Neuronal stem cell (in vitro differentiated cells): ENCODE measurements around the gene DUS2.

ENCODE experiments used
- DNase-seq: peaks from one replicate; pipeline ENCODE4 v3.0.0-alpha.2; 2013; ENCODE audit warnings: low spot score
- H2AFZ ChIP-seq: one replicate; pipeline ENCODE4 v1.6.1; 2013; ENCODE audit warnings: mild to moderate bottlenecking, low read length, inconsistent platforms
- H2AK5ac ChIP-seq: 2 replicates; pipeline ENCODE4 v1.6.1; 2013; ENCODE audit warnings: low read depth, mild to moderate bottlenecking, inconsistent platforms, low read length, moderate library complexity, mixed read lengths
- H2BK120ac ChIP-seq: 2 replicates; pipeline ENCODE4 v1.6.1; 2013; ENCODE audit warnings: low read depth, mild to moderate bottlenecking, inconsistent platforms, low read length, moderate library complexity, mixed read lengths
- H2BK12ac ChIP-seq: one replicate; pipeline ENCODE4 v1.6.1; 2013; ENCODE audit warnings: low read length, inconsistent platforms
- H2BK15ac ChIP-seq: 2 replicates; pipeline ENCODE4 v1.6.1; 2013; ENCODE audit warnings: mild to moderate bottlenecking, low read length, inconsistent platforms, mixed read lengths
- H2BK5ac ChIP-seq: one replicate; pipeline ENCODE4 v1.6.1; 2013; ENCODE audit warnings: inconsistent platforms, mild to moderate bottlenecking, low read length, moderate library complexity
- H3K14ac ChIP-seq: one replicate; pipeline ENCODE4 v1.6.1; 2013; ENCODE audit warnings: low read length, inconsistent platforms
- H3K18ac ChIP-seq: 2 replicates; pipeline ENCODE4 v1.6.1; 2013; ENCODE audit warnings: low read length, inconsistent platforms
- H3K23ac ChIP-seq: 2 replicates; pipeline ENCODE4 v1.6.1; 2013; ENCODE audit warnings: low read depth, mild to moderate bottlenecking, mixed read lengths, low read length, inconsistent platforms; ENCODE audit not compliant: poor library complexity
- H3K27ac ChIP-seq: replicated peaks from 3 replicates; pipeline ENCODE4 v1.5.1; 2013; ENCODE audit warnings: low read length, inconsistent platforms
- H3K27me3 ChIP-seq, 3 experiments: 2 replicates each; pipeline ENCODE4 v1.6.1; 2013; ENCODE audit warnings: low read length in 3 of 3, mild to moderate bottlenecking in 2 of 3, inconsistent platforms in 1 of 3, low read depth in 1 of 3, mixed read lengths in 1 of 3, moderate library complexity in 1 of 3; ENCODE audit not compliant: control insufficient read depth in 3 of 3, insufficient read depth in 3 of 3
- H3K36me3 ChIP-seq, 2 donors: replicated peaks in 1 of 2; 2 replicates each; pipeline ENCODE4 v1.6.1; 2013; ENCODE audit warnings: low read length in 2 of 2; ENCODE audit not compliant: control insufficient read depth in 2 of 2, insufficient read depth in 2 of 2
- H3K4ac ChIP-seq: 2 replicates; pipeline ENCODE4 v1.6.1; 2013; ENCODE audit warnings: inconsistent platforms, mild to moderate bottlenecking, low read length, moderate library complexity
- H3K4me1 ChIP-seq, 2 donors: 1 replicate in 1 of 2; 2 replicates in 1 of 2; pipeline ENCODE4 v1.6.1; 2013; ENCODE audit warnings: low read length in 2 of 2, low read depth in 1 of 2; ENCODE audit not compliant: control insufficient read depth in 2 of 2, insufficient read depth in 1 of 2
- H3K4me2 ChIP-seq: one replicate; pipeline ENCODE4 v1.6.1; 2013; ENCODE audit warnings: mild to moderate bottlenecking, low read length, inconsistent platforms; ENCODE audit not compliant: insufficient read depth, poor library complexity, severe bottlenecking
- H3K4me3 ChIP-seq, 2 donors: 2 replicates each; pipeline ENCODE4 v1.5.1; 2013; ENCODE audit warnings: low read length in 2 of 2, mild to moderate bottlenecking in 2 of 2, inconsistent platforms in 1 of 2, moderate library complexity in 1 of 2
- H3K79me1 ChIP-seq: one replicate; pipeline ENCODE4 v1.6.1; 2013; ENCODE audit warnings: low read depth, mild to moderate bottlenecking, inconsistent platforms, low read length, moderate library complexity
- H3K9ac ChIP-seq: one replicate; pipeline ENCODE4 v1.6.1; 2013; ENCODE audit warnings: mild to moderate bottlenecking, low read depth, low read length, inconsistent platforms; ENCODE audit not compliant: poor library complexity
- H3K9me3 ChIP-seq, 2 donors: replicated peaks in 1 of 2; 2 replicates each; pipeline versions ENCODE3 to v1.6.1; 2013; ENCODE audit warnings: low read length in 2 of 2, mild to moderate bottlenecking in 2 of 2, inconsistent platforms in 1 of 2, low read depth in 1 of 2, mixed read lengths in 1 of 2, moderate library complexity in 1 of 2; ENCODE audit not compliant: control insufficient read depth in 2 of 2, insufficient read depth in 1 of 2
- H4K8ac ChIP-seq: one replicate; pipeline ENCODE4 v1.6.1; 2013; ENCODE audit warnings: low read depth, mild to moderate bottlenecking, inconsistent platforms, low read length, moderate library complexity
- H4K91ac ChIP-seq: one replicate; pipeline ENCODE4 v1.6.1; 2013; ENCODE audit warnings: low read length, low read depth, mild to moderate bottlenecking, inconsistent platforms; ENCODE audit not compliant: poor library complexity
- WGBS, 2 donors: extraction: QIAGEN DNeasy Blood & Tissue Kit; methylation state at CpG; one replicate each; pipeline ENCODE4 v1.1.7; 2013; ENCODE audit warnings: missing lambda C conversion rate in 2 of 2, mixed read lengths in 1 of 2; ENCODE audit not compliant: insufficient read length in 2 of 2, insufficient replicate concordance in 1 of 2; ENCODE audit errors: extremely low coverage in 2 of 2; 5-methylcytosine and 5-hydroxymethylcytosine counted together

The DUS2 gene

DNA sequence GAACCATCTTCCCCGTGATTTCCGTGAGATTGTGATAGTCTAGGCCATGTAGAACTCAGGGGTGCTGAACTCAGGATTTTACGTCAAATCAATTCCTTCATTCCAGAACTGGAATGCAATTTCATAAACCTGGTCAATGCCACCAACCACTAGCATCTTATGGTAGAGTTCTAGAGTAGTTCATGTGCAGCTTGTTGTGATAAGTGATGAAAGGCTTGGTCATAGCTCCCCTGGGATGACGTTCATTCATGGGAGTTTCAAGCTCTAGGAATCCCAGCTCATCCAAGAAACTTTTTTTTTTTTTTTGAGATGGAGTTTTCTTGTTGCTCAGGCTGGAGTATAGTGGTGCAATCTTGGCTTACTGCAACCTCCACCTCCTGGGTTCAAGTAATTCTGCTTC lies 20.1 kb upstream of the DUS2 start:
- no peak overlapping the region for H3K14ac ChIP-seq
- H2AFZ ChIP-seq, result no peak overlapping the region
- H3K36me3 ChIP-seq, result no peaks in the 10 kb centered on the region
- no peak overlapping the region for H3K27ac ChIP-seq
- no peak overlapping the region for H3K4me3 ChIP-seq
- no peak overlapping the region for H4K8ac ChIP-seq
- H3K4me2 ChIP-seq, result no peak overlapping the region
- H4K91ac ChIP-seq, result no peak overlapping the region
- no peak overlapping the region for H2BK120ac ChIP-seq
- H3K27me3 ChIP-seq, result peaks cover 0 to 2% (median 0%) of the 10 kb centered on the region in 3 experiments
- H3K18ac ChIP-seq, result no peak overlapping the region
- no peak overlapping the region for H3K4ac ChIP-seq
- no peak overlapping the region for H2AK5ac ChIP-seq
- H2BK12ac ChIP-seq, result no peak overlapping the region
- no peak overlapping the region for H2BK15ac ChIP-seq
- no CpG with 5 or more reads among the region's 4 CpGs for WGBS, 2 donors
- no peaks in the 10 kb centered on the region for H3K79me1 ChIP-seq
- no peaks in the 10 kb centered on the region for H3K4me1 ChIP-seq
- no peak for DNase-seq
- no peak overlapping the region for H3K23ac ChIP-seq
- no peak overlapping the region for H3K9ac ChIP-seq
- H2BK5ac ChIP-seq, result no peak overlapping the region
- no peaks in the 10 kb centered on the region for H3K9me3 ChIP-seq

GRCh38 chr16:68005211-68005610 lies 17.9 kb upstream of the DUS2 start:
- H3K79me1 ChIP-seq, result no peaks in the 10 kb centered on the region
- H3K23ac ChIP-seq, result no peak overlapping the region
- no peaks in the 10 kb centered on the region for H3K27me3 ChIP-seq
- H2BK15ac ChIP-seq, result no peak overlapping the region
- DNase-seq, result no peak
- H3K4ac ChIP-seq, result no peak overlapping the region
- H2BK12ac ChIP-seq, result no peak overlapping the region
- peaks cover 0 to 3% of the 10 kb centered on the region in 2 donors for H3K4me1 ChIP-seq
- no CpG with 5 or more reads among the region's 9 CpGs for WGBS, 2 donors
- H4K8ac ChIP-seq, result no peak overlapping the region
- no peaks in the 10 kb centered on the region for H3K9me3 ChIP-seq
- H3K4me3 ChIP-seq, result no peak overlapping the region
- H3K4me2 ChIP-seq, result no peak overlapping the region
- H2BK5ac ChIP-seq, result no peak overlapping the region
- no peak overlapping the region for H2AK5ac ChIP-seq
- no peak overlapping the region for H3K9ac ChIP-seq
- H3K14ac ChIP-seq, result no peak overlapping the region
- no peak overlapping the region for H3K27ac ChIP-seq
- no peak overlapping the region for H3K18ac ChIP-seq
- no peaks in the 10 kb centered on the region for H3K36me3 ChIP-seq
- H2BK120ac ChIP-seq, result no peak overlapping the region
- H2AFZ ChIP-seq, result no peak overlapping the region
- H4K91ac ChIP-seq, result no peak overlapping the region

DNA sequence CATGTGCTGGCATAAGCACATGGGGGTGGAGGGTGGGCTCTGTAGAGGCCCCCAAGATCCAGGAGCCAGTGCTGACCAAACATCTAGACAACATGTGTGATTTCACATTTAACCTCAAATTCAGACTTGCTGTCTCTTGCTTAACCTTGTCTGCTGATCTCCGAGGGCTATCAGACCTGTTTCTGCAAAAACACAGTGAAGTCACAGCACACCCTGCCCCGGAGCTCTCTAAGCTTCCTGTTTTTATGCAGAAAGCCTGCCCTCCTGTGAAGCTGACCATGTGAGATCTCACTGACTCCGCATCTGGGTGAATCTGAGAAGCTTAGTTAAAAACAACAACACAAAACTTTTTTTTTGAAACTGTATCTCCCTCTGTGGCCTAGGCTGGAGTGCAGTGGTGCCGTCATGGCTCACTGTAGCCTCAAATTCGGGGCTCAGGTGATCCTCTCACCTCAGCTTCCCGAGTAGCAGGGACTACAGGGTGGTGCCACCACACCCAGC lies 17.2 kb upstream of the DUS2 start:
- Histone ChIP-seq H2AFZ (peak overlapping the region; percentile 14), H3K4me2 (no peak overlapping the region), H3K9ac (no peak overlapping the region), H3K4me1 (peaks cover 0 to 3% of the 10 kb centered on the region in 2 donors), H3K27ac (no peak overlapping the region), H4K91ac (no peak overlapping the region), H2BK15ac (no peak overlapping the region), H2AK5ac (no peak overlapping the region), H3K27me3 (no peaks in the 10 kb centered on the region), H3K79me1 (no peaks in the 10 kb centered on the region), H3K9me3 (no peaks in the 10 kb centered on the region), H2BK120ac (no peak overlapping the region), H4K8ac (no peak overlapping the region), H2BK12ac (no peak overlapping the region), H3K18ac (no peak overlapping the region), H3K4ac (no peak overlapping the region), H2BK5ac (no peak overlapping the region), H3K14ac (no peak overlapping the region), H3K4me3 (no peak overlapping the region), H3K23ac (no peak overlapping the region), H3K36me3 (no peaks in the 10 kb centered on the region)
- no peak for DNase-seq
- no CpG with 5 or more reads among the region's 6 CpGs for WGBS, 2 donors

DNA sequence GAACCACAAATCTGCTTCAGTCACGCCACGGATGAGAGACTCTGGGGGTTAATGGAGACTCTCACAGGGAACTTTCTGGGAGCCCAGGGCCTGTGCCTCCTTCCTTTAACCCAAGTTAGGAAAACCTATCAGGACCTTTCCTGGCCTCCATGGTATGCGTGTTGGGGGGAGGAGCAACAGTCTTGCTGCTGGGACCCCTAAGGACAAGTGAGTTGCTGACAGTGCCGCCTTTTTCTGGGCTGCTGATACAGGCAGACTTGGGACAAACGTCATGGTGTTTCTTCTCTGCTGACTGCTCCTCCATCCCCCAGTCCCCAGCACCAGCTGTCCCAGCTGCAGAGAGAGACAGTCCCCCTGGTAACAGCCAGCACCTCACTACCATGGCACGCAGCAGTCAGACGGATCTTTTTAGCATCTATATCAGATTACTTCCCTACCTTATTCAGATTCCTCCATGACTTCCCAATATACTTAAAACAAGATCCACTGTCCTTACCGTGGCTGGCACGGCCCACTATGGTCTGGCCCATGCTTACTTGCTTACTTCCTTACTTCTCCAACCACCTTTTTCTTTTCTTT lies 13.8 kb upstream of the DUS2 start:
- H3K18ac ChIP-seq, result no peak overlapping the region
- no peak for DNase-seq
- WGBS, 2 donors, result no CpG with 5 or more reads among the region's 9 CpGs

More for the DNA sequence above, 13.8 kb upstream of the DUS2 start:
- Histone ChIP-seq H3K27me3 (no peaks in the 10 kb centered on the region), H3K4me1 (peaks cover 0 to 3% of the 10 kb centered on the region in 2 donors), H2BK5ac (no peak overlapping the region), H2AFZ (peak overlapping the region; percentile 72), H3K36me3 (no peaks in the 10 kb centered on the region), H4K8ac (no peak overlapping the region), H2BK12ac (no peak overlapping the region), H3K4me3 (peak overlapping the region in 1 of 2 donors; percentile 54), H4K91ac (no peak overlapping the region), H3K23ac (no peak overlapping the region), H2AK5ac (no peak overlapping the region), H3K79me1 (no peaks in the 10 kb centered on the region), H3K9me3 (no peaks in the 10 kb centered on the region), H2BK15ac (no peak overlapping the region), H2BK120ac (no peak overlapping the region), H3K27ac (no peak overlapping the region), H3K14ac (no peak overlapping the region), H3K4ac (no peak overlapping the region), H3K4me2 (no peak overlapping the region), H3K9ac (no peak overlapping the region)
